Tibial nerve (tissue), 3 donors: Measurements from ENCODE around the gene BRICD5.

Experiments used
- CTCF ChIP-seq, 5 experiments: fragments of 200-600 bp in 3 of 5; fragments of 450-650 bp in 2 of 5; sonication (generic) in 3 of 5; IDR thresholded peaks; one replicate each; pipeline ENCODE4 v1.5.1; 2016 to 2019; ENCODE audit warnings: antibody characterized with exemption in 5 of 5, mild to moderate bottlenecking in 3 of 5, moderate library complexity in 2 of 5
- POLR2A ChIP-seq, 2 donors: fragments of 450-650 bp; IDR thresholded peaks; one replicate each; pipeline ENCODE4 v1.6.1; 2017; ENCODE audit warnings: antibody characterized with exemption in 2 of 2, mild to moderate bottlenecking in 2 of 2, moderate library complexity in 2 of 2

GRCh38 chr16:2228161-2228824 lies 17.6 kb upstream of the BRICD5 start:
- TF ChIP-seq CTCF (IDR thresholded peaks at IDR 0.05) = no peak
- no peak for TF ChIP-seq POLR2A (IDR thresholded peaks at IDR 0.05)
